Upper lobe of left lung (tissue), 6 donors: Measurements from ENCODE around the gene C16orf95. TPM values are rescaled to one million over a fixed set of nuclear protein-coding genes. Genes with fewer than 3 reads are reported as not detected.

Source experiments
- ATAC-seq, 2 donors: fragments of 200-7000 bp; cut with Tn5 transposase; one replicate each; pipeline ENCODE4 v1.9.1; 2022; ENCODE audit warnings: mild to moderate bottlenecking in 2 of 2, moderate library complexity in 2 of 2; ENCODE audit not compliant: low FRiP score in 2 of 2
- DNase-seq, 2 donors: peaks; one replicate each; pipeline ENCODE4 v3.0.0-alpha.2; 2019 to 2020
- H3K27ac ChIP-seq, 4 donors: fragments of 200-600 bp; sonication (generic); one replicate each; pipeline ENCODE4 v1.5.1; 2016 to 2019
- H3K27me3 ChIP-seq, 4 donors: fragments of 200-600 bp; sonication (generic); one replicate each; pipeline ENCODE4 v1.5.1; 2017 to 2019
- H3K36me3 ChIP-seq, 4 donors: fragments of 200-600 bp; sonication (generic); one replicate each; pipeline ENCODE4 v1.5.1; 2016 to 2019
- H3K4me1 ChIP-seq, 4 donors: fragments of 200-600 bp; sonication (generic); one replicate each; pipeline ENCODE4 v1.5.1; 2018 to 2019
- H3K4me3 ChIP-seq, 4 donors: fragments of 200-600 bp; sonication (generic); one replicate each; pipeline ENCODE4 v1.5.1; 2017 to 2019; ENCODE audit warnings: mild to moderate bottlenecking in 2 of 4, moderate library complexity in 1 of 4
- H3K9me3 ChIP-seq, 4 donors: fragments of 200-600 bp; sonication (generic); one replicate each; pipeline ENCODE4 v1.5.1; 2018 to 2019
- CTCF ChIP-seq, 6 experiments: fragments of 450-650 bp in 4 of 6; fragments of 200-600 bp in 2 of 6; sonication (generic) in 2 of 6; IDR thresholded peaks; one replicate each; pipeline ENCODE4 v1.5.1; 2016 to 2019; ENCODE audit warnings: antibody characterized with exemption in 6 of 6
- EP300 ChIP-seq, 4 donors: sonication (generic); formaldehyde crosslinking; IDR thresholded peaks; one replicate each; pipeline ENCODE4 v1.5.1; 2017; ENCODE audit warnings: antibody characterized with exemption in 4 of 4, control low read depth in 2 of 4
- POLR2A ChIP-seq, 4 donors: fragments of 450-650 bp; IDR thresholded peaks; one replicate each; pipeline ENCODE4 v1.5.1; 2016 to 2017; ENCODE audit warnings: antibody characterized with exemption in 4 of 4, mild to moderate bottlenecking in 2 of 4
- POLR2AphosphoS5 ChIP-seq, 2 donors: sonication (generic); formaldehyde crosslinking; IDR thresholded peaks; one replicate each; pipeline ENCODE4 v1.5.1; 2017; ENCODE audit warnings: antibody characterized with exemption in 2 of 2
- WGBS, 2 donors: methylation state at CpG; one replicate each; pipeline ENCODE4 v1.1.5; 2017 to 2018; 5-methylcytosine and 5-hydroxymethylcytosine counted together
- total RNA-seq, 6 donors: library from RNA; depleted of rRNA in 4 of 6; stranded (reverse); fragments of >200 nt in 4 of 6; gene quantifications; one replicate each; pipeline versions ENCODE4 v1.1.0 to v1.2.1, GENCODE V29; 2016 to 2021
- donor health status: DM: no; HTN: no; CAD: no; lungs with moderate emphysema.
- donor health status: DM: no; HTN: yes; CAD: no; lungs with severe emphysema.

Gene C16orf95
- total RNA-seq, 6 donors from 2014 or later: 1.8 to 9.4 (median 3.4) TPM

- H3K9me3 ChIP-seq: no peaks in the 10 kb centered on the region
- no peaks in the 10 kb centered on the region for H3K27me3 ChIP-seq
- ATAC-seq: no peak
- 92 to 98% methylated on average over 14 to 17 of the region's 17 CpGs for WGBS, 2 donors
- DNase-seq: peak in 1 of 2 donors; percentile 39
- no peak overlapping the region for H3K27ac ChIP-seq
- TF ChIP-seq POLR2AphosphoS5 (IDR thresholded peaks at IDR 0.05): no peak
- no peak for TF ChIP-seq POLR2A (IDR thresholded peaks at IDR 0.05)
- TF ChIP-seq EP300 (IDR thresholded peaks at IDR 0.05): no peak
- TF ChIP-seq CTCF (IDR thresholded peaks at IDR 0.05): no peak
- H3K36me3 ChIP-seq: peaks cover 9 to 77% (median 48%) of the 10 kb centered on the region in 4 donors
- H3K4me3 ChIP-seq: no peak overlapping the region
- H3K4me1 ChIP-seq: peaks cover 0 to 5% (median 1%) of the 10 kb centered on the region in 4 donors
Measured at GRCh38 chr16:87339086-87339723, 22.0 kb upstream of the C16orf95 start.

- Histone ChIP-seq H3K4me1 (no peaks in the 10 kb centered on the region), H3K9me3 (no peaks in the 10 kb centered on the region), H3K4me3 (no peak overlapping the region), H3K27me3 (no peaks in the 10 kb centered on the region), H3K36me3 (peaks cover 11 to 79% (median 52%) of the 10 kb centered on the region in 4 donors), H3K27ac (no peak overlapping the region)
- 86 to 92% methylated on average over 12 to 18 of the region's 18 CpGs for WGBS, 2 donors
- TF ChIP-seq POLR2AphosphoS5 (IDR thresholded peaks at IDR 0.05): no peak
- no peak for TF ChIP-seq POLR2A (IDR thresholded peaks at IDR 0.05)
- no peak for TF ChIP-seq CTCF (IDR thresholded peaks at IDR 0.05)
- TF ChIP-seq EP300 (IDR thresholded peaks at IDR 0.05): no peak
- no peak for ATAC-seq
- DNase-seq: peak in 1 of 2 donors; percentile 57
Measured at GRCh38 chr16:87338155-87338765, 21.1 kb upstream of the C16orf95 start.

GRCh38 chr16:87337262-87337771 lies 20.1 kb upstream of the C16orf95 start:
- no peak for TF ChIP-seq POLR2AphosphoS5 (IDR thresholded peaks at IDR 0.05)
- Histone ChIP-seq H3K27ac (no peak overlapping the region), H3K4me3 (no peak overlapping the region), H3K36me3 (peaks cover 6 to 79% (median 49%) of the 10 kb centered on the region in 4 donors), H3K27me3 (no peaks in the 10 kb centered on the region), H3K9me3 (no peaks in the 10 kb centered on the region), H3K4me1 (no peaks in the 10 kb centered on the region)
- ATAC-seq (no peak), DNase-seq (no peak)
- 71 to 84% methylated on average over 15 to 16 of the region's 16 CpGs for WGBS, 2 donors

DNA sequence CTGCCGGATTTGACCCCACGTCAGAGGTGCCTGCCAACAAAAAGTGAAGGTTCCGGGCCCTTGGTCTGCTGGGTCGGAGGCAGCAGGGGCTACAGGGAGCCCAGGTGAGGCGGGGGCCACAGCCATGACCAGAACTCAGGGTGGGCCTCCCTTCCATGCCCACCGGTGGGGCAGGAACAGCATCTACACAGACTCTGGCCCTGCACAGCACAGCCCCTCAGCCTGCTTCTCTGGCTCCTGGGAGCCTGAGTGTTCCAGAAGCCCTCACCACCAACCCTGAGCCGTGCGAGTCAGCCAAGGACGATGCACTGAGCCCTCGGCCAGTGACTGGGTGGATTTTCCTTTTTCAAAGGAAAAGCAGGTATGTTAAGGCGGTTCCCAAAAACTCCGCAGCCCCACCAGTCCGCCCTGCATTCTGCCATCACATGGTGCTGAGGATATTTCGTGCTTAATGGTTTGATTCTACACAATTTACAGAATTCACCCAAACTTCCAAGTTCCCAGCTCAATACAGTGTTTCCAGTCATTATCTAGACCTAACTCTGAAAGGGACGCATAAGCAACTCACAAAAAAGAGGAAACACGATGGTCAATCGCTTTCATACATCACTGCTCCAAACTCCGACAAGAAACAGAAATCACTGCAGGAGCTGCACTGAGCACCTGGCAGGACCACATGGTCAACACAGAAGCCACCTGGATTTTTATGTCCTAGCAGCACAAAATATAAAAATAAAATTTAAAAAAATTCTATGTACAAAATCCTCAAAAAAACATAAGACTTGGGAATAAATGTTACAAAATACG lies 19.4 kb upstream of the C16orf95 start:
- WGBS, 2 donors: 86 to 88% methylated on average over 9 to 19 of the region's 19 CpGs
- TF ChIP-seq EP300 (IDR thresholded peaks at IDR 0.05) (no peak), POLR2AphosphoS5 (IDR thresholded peaks at IDR 0.05) (no peak), CTCF (IDR thresholded peaks at IDR 0.05) (no peak), POLR2A (IDR thresholded peaks at IDR 0.05) (no peak)
- Histone ChIP-seq H3K4me3 (no peak overlapping the region), H3K36me3 (peaks cover 2 to 78% (median 48%) of the 10 kb centered on the region in 4 donors), H3K27me3 (no peaks in the 10 kb centered on the region), H3K9me3 (no peaks in the 10 kb centered on the region), H3K4me1 (no peaks in the 10 kb centered on the region), H3K27ac (no peak overlapping the region)
- no peak for ATAC-seq
- DNase-seq: no peak
